Glomerular visceral epithelial cell (primary cell): Measurements from ENCODE around the gene ZNF304.

Source experiments
- DNase-seq: peaks from one replicate; pipeline ENCODE4 v3.0.0-alpha.2; 2016; ENCODE audit errors: extremely low spot score

Gene ZNF304

GRCh38 chr19:57350877-57351805 is at the start of gene ZNF304:
ZNF304 (plus strand) TSS chr19:57351271; CDS start chr19:57351665, 394 bp downstream.
- DNase-seq = peak; percentile 92

DNA sequence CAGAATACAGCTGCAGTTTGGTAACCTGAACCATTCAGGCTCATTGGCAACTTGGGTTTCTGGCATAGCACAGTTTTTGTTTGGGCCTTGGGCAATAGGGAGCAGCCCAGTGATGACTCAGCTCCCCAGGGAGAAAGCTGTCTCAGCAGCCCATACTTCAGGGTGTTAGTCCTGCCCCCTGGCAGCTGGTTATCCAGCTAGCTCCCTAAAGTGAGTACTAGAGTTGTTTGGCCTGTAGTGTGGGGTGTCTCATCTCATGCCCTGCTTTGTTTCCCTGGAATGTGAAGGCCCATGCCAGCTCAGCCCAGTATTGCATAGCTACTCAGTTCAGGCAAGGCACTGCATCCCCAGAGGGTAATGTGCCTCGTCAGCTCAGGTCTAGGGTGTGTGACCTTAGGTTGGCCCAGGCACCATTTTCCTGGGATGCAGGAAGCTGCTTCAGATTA is 49.0 kb upstream of the ZNF304 start:
- peak; percentile 69 for DNase-seq

GRCh38 chr19:57302727-57303401 is 48.2 kb upstream of the ZNF304 start:
- DNase-seq = no peak

DNA sequence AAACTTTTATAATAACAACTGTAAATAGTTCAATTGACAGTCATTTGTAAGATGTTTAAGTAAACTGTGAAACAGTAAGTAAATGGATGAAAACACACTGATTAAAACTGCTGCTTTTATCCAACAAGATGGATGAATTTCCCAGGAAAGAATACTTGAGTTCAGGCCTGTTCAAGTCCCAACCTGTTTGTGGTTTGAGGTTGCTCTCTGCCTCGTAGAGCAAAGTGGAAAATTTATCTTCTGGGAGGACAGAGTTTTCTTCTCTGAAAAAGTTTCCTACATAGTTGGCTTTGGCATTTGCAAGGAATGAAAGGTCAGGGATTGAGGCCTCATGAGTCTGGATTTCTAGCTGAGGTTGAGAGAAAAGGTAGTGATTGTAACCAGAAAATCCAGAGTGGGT is 46.0 kb upstream of the ZNF304 start:
- peak; percentile 29 for DNase-seq

- DNase-seq = no peak
Measured at GRCh38 chr19:57308514-57308913, 42.6 kb upstream of the ZNF304 start.

- no peak for DNase-seq
Measured at GRCh38 chr19:57310792-57311191, 40.3 kb upstream of the ZNF304 start.

DNA sequence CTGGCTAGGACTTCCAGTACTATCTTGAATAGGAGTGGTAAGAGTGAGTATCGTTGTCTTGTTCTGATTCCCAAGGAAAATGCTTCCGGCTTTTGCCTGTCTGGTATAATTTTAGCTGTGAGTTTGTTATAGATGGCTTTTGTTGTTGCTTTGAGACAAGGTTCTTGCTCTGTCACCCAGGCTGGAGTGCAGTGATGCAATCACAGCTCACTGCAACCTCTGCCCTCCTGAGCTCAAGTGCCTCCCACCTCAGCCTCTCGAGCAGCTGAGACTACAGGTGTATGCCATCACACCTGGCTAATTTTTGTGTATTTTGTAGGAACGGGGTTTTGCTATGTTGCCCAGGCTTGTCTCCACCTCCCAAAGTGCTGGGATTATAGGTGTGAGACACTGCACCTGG is 36.9 kb upstream of the ZNF304 start:
- DNase-seq = no peak

GRCh38 chr19:57317503-57317902 is 33.6 kb upstream of the ZNF304 start:
- no peak for DNase-seq

- DNase-seq = no peak
Measured at GRCh38 chr19:57319869-57320179, 31.2 kb upstream of the ZNF304 start.

DNA sequence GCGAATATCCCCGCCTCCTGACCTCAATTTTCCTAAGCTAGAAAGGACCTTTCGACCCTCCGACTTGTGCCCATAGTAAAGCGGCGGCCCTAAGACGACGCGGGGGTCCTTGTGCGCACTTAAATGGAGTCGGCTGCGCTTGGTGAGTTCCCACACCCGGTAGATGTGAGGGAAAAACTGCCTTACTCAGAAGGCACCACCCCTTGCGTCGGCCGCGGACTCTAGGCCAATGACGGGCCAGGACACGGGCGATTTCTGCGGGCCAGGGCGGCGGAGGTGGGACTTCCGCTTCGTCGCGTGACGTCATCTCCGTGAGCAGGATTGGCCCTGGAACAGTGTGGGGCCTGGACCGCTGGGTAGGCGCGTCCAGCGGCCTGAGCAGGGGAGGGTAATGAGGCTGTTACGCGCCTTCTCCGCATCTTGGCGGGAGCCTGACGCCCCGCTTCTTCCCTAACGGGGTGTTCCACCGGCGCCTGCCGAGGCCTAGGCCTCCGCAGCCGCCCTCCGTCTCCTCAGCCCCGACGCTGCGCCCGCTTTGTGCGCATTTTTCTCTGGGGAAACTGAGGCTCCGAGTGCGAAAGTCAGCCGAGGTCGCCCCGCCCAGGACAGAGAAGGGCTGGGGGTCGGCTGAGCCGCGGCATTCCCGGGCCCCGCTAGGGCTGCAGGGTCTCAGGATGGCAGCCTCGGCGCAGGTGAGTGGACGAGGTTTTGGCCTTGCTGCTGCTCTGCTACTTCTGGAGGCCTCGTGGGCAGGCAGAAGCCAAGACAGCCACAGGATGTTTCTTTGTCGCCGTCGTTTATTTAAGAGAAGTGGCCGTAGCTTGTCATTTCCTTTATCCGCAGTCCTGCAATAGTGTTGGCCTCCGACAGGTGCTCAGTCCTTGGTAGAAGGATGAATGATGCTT is 30.6 kb upstream of the ZNF304 start, which contains the start of gene ZNF543:
Gene ZNF543, plus strand, starts transcription at position 293 of the 905 bp plus-strand sequence. Its CDS starts 382 bp downstream, at position 675.
- DNase-seq = peak; percentile 96

DNA sequence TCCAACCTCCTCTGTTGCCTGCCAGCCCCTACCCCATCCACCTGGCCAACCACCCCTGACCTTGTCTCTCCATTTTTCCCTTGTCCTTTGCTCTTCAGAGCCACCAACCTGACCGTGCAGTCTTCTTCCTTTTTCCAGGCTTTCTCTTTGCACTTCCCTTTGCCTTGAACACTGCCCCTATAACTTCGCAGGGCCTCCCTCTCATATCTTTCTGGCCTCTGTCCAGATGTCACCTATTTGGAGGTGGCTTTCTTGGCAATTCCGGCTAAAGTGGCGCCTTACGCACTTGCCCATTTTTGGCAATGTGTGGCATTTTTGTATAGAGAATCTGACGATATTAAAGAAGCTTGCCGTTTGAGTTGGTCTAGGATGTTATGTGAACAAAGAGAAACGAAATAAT is 30.0 kb upstream of the ZNF304 start:
- no peak for DNase-seq

GRCh38 chr19:57321751-57322150 is 29.3 kb upstream of the ZNF304 start:
- DNase-seq = no peak

DNA sequence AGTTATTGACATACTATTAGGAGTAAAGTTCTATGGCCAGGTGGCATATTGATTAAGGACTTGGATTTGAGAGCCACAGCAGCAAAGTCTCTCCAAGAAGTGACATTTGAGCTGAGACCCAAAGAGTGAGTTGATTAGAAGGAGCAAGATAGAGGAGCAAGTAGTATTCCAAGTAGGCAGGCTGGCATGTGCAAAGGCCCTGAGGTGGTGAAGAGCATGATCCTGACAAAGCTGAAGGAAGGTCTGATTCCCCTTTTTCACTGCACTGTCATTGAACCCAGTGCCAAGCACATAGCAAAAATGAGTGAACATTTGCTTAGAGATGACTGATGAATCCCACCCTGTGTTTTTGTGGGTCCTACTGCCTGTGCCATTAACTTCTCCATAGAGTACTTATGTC is 26.1 kb upstream of the ZNF304 start:
- no peak for DNase-seq

GRCh38 chr19:57327993-57328392 is 23.1 kb upstream of the ZNF304 start:
- DNase-seq = no peak

DNA sequence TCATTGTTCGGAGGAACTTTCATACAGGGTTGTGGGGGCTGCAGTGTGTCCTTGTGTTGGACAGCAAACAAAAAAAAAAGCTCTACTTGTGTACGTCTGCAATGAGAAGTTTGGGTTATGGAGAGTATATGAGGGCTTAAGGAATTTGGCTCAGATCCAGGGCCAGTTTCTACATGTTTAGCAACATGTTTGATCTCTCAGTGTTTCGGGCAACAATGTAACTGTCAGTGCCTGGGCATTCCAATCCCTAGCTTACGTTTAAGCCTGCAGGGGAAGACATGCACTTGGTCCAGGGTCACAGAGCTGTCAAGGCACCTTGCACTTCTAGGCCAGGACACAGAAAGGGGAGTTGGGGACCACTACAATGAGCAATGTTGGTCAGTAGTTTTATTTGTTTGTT is 16.9 kb upstream of the ZNF304 start:
- DNase-seq = no peak

GRCh38 chr19:57338877-57339276 is 12.2 kb upstream of the ZNF304 start:
- DNase-seq = no peak

DNA sequence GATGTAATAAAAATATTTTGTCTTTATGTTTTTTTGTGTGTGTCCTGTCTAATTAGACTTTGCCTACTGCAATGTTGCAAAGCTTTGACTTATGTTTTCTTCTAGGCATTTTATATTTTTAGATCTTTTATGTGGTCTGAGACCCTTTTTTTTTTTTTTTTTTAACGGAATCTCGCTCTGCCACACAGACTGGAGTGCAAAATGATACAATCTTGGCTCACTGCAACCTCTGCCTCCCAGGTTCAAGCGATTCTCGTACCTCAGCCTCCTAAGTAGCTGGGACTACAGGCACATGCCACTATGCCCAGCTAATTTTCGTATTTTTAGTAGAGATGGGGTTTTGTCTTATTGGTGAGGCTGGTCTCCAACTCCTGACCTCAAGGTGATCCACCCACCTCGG is 8.5 kb upstream of the ZNF304 start:
- DNase-seq = no peak

DNA sequence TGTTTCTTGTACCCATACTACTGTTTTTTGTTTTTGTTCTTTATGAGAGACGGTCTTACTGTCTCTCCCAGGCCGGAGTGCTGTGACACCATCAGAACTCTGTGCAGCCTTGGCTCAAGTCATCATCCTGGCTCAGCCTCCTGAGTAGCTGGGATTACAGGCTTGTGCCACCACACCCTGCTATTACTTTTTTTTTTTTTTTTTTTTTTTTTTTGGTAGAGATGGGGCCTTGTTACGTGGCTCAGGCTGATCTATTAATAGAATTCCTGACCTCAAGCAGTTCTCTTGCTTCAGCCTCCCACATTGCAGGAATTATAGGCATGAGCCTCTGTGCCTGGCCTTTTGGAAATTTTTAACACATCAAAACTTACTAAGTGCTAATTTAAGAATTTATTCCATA is 2.9 kb upstream of the ZNF304 start:
- DNase-seq = no peak

DNA sequence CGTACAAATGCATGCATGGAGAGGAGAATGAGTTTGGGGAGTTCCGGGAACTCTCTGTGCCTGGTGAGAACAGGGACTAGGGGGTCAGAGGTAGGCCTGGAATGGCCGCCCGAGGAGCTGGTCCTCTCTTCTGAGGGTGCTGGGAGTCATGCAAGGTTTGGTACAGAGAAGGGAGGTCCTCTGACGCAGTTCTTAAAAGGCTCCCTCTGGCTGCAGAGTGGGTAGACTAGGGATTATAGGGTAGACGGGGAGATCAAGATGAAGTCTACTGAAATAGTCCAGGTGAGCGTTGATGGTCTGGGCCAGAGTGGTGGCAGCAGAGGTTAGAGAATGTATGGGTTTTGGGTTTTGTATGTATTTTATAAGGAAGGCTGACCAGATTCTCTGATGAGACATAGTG is 796 bp downstream of the ZNF304 start:
- DNase-seq = no peak

DNA sequence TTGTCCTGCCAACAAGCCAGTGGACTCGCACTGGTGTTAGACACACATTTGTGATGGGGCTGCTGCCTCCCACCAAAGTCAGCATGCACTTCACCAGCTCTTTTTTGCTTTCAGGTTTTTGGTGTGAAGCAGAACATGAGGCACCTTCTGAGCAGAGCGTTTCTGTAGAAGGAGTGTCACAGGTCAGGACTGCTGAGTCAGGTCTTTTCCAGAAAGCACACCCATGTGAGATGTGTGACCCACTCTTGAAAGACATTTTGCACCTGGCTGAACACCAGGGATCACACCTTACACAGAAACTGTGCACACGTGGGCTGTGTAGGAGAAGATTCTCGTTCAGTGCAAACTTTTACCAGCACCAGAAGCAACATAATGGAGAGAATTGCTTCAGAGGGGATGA is 4.8 kb downstream of the ZNF304 start:
- no peak for DNase-seq

DNA sequence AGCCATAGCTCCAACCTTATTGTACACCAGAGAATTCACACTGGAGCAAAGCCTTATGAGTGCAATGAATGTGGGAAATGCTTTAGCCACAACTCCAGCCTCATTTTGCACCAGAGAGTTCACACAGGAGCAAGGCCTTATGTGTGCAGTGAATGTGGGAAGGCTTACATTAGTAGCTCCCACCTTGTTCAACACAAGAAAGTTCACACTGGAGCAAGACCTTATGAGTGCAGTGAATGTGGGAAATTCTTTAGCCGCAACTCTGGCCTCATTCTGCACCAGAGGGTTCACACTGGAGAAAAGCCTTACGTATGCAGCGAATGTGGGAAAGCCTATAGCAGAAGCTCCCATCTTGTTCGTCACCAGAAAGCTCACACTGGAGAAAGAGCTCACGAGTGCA is 6.3 kb downstream of the ZNF304 start:
- no peak for DNase-seq

DNA sequence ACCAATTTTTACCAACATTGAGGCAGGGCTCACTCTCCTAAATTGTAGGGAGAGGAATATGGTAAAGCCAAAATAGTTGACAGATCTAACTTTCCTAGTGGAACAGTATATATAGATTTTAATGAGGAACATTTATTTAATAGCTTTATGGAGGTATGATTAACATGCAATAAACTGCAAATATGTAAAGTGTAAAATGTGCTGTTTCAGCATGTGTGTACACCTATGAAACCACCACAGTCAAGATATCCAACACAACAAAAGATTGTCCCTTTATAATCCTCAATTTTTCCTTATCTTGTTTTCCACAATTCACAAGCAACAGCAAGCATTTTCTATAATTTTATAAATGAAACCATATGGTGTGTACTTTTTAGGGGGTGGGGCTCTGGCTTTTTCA is 8.2 kb downstream of the ZNF304 start:
- DNase-seq = no peak
